GM19025 (cell line): ENCODE results near the gene BMPR1A.
A peak's percentile ranks its signal among the peaks of the same experiment; 100 is the strongest.

Experiments used
- ATAC-seq: cut with Tn5 transposase; IDR thresholded peaks from one replicate; pipeline ENCODE4 v1.9.1; 2021; ENCODE audit warnings: mild to moderate bottlenecking, low read depth, moderate library complexity; ENCODE audit not compliant: unreplicated experiment

BMPR1A gene

DNA sequence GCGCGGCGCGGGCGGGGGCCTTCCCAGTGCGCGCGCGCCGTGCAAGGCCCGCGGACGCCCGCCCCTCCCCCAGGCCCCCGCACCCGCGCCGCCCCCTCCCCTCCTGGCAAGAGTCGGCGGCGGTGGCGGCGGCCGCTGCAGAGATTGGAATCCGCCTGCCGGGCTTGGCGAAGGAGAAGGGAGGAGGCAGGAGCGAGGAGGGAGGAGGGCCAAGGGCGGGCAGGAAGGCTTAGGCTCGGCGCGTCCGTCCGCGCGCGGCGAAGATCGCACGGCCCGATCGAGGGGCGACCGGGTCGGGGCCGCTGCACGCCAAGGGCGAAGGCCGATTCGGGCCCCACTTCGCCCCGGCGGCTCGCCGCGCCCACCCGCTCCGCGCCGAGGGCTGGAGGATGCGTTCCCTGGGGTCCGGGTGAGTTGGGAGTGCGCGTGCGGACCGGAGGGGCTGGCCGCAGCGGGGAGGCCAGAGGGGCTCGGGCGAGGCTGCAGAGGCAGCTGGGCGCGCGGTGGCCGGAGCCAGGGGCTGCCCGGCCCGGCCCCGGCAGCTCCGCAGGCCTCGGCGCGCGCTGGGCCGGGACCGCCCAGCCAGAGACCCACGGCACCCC lies at the start of gene BMPR1A:
BMPR1A (plus strand) TSS at position 109 of the 602 bp plus-strand sequence. CDS start 119,400 bp downstream, outside the sequence.
- ATAC-seq: peak; percentile 41

DNA sequence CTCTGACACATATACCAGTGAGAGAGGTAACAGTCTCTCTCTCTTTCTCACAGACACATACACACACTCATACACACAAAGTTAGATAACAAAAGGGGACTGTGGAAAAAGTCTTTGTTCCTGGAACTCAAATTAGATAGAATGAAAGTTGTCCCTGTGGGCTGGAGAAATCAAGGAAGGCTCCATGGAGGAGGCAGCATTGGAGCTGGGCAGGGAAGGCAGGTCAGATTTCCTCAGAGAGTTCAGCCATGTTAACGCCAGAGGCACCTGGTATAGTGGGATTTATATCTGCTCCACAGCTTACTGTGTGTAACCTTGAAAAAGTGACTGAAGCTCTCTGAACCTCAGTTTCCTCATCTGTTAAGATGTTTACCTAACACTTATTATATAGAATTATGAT lies 49.4 kb upstream of the BMPR1A start:
- no peak for ATAC-seq

DNA sequence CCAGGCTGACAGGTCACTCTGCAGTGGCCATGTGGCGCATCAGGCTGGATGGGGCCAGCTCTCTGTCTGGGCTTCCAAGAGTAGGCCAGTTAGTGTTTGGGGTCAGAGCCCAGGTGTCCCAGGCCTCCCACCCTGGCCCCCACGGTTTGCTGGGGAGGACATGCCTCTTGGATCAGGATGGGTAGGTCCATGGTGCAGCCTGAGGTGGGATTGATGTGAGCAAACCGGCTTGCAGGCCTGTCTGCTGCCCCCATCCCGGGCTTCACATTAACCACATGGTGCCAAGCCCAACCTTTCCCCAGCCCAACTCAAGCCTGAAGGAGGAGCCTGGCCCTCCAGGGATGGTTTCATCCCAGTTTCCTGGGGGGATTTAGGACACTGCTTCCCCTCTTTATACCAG lies 48.9 kb upstream of the BMPR1A start:
- ATAC-seq: no peak

GRCh38 chr10:86708068-86708782 lies 48.2 kb upstream of the BMPR1A start:
- ATAC-seq: no peak

DNA sequence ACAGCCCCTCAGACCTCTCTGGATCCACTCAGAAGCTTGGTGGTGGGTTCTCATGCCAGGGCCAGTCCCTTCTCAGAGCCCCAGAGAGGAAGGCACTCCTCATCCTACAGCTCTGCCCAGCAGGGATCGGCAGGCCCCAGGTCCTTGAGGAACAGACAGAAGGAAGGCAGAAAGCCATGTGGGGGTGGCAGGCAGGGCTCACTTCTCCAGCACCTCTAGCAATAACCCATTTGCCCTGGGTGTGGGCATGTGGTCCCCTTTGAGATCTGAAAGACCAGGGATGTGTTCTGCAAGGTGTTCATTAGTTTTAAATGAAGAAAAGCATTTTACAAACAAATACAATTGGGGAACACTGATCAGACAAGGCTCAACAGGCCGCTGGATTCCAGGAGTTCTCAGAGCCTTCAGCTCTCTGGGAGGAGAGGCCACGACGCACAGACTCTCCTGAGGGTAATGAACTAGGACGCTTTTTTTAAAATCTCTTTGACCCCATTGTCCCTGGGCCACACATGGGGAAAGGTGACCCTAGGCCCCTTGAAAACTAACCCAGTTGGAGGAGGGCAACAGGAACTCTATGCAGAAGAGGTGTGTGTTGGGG lies 47.5 kb upstream of the BMPR1A start:
- no peak for ATAC-seq

DNA sequence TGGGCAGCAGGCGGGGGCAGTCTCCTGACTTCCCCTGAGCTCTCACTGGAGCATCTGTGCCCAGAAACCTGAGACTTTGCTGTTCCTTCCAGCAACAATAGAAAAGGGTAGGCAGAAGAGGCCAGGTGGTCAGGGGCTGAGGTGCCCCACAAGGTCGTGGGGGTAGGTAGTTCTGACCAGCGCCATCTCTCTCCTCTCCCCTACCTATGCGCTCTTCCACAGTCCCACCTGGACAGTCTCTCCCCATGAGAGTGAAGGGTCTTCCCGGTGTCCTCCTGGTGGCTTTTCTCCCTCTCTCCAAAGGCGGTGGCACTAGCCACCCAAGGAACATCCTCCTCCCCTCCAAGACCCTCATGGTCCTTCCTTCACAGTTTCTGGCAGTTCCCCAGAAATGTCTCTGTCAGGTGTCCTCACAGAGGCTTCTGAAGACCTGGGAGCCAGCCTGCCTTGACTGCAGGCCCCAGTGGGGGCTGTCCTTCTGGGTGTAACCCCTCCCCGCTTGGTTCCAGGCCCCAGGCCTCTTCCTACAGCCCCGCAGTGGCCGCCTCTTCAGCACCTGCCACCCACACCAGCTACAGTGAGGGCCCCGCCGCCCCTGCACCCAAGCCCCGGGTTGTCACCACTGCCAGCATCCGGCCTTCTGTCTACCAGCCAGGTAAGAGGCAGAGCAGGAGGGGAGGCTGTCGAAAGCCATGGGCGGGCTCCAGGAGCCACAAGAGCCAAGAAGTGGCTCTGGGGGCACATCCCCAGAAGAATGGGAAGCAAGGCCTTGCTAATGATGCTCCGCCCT lies 46.8 kb upstream of the BMPR1A start:
- ATAC-seq: no peak

GRCh38 chr10:86710987-86711512 lies 45.4 kb upstream of the BMPR1A start:
- ATAC-seq: peak; percentile 89

DNA sequence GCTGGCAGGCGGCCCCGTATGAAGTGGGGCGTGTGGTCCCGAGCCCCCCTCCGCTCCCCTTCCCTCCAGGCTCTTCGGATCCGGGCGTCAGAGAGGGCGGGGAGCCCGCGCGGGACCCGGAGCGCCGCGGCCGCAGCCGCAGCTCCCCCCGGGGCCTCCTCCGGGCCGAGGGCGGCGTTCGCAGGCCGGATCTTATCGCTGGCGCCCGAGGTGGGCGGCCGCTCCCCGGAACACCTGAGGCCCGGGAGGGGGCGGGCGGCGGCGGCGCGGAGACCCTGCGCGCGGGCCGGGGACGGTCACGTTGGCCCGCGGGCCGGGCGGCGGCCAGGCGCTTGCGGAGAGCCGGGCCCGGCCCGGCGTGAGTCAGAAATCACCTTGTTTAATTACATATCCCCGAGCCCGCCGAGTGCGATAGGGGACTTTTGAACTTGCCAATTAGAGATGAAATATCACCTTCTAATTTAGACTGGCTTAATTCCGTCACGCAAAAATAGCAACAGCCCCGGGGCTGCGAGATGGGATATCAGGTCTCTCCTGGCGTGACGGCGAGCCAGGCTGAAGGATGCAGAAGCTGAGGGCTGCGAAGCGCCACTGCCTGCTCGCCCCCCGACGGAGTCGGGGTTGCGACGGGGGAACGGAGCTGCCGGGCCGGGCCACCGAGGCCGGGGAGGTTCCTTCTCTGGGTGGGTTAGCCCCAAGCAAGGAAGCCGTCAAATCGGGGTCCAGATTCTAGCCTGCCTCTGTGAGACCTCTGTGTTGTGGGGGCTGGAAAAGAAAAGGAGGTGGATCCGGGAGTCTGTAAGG lies 44.7 kb upstream of the BMPR1A start:
- peak; percentile 47 for ATAC-seq

DNA sequence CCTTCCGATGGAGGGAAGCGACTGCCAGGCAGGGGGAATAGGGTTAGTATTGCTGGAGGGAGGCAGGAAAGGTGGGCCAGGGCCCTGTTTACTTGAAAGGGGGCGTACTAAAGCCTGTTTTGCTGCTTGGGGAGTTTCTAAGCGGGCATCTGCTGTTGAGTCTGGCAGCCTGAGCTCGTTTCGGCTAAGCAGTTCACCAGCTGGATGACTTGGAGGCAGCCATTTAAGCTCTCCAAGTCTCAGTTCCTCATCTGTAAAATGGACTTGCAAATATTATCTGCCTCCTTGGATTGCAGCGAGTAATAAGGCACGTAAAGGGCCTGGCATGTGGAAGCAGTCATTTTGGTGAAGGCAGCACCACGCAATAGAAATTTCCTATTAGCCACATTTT lies 44.1 kb upstream of the BMPR1A start:
- ATAC-seq: no peak

DNA sequence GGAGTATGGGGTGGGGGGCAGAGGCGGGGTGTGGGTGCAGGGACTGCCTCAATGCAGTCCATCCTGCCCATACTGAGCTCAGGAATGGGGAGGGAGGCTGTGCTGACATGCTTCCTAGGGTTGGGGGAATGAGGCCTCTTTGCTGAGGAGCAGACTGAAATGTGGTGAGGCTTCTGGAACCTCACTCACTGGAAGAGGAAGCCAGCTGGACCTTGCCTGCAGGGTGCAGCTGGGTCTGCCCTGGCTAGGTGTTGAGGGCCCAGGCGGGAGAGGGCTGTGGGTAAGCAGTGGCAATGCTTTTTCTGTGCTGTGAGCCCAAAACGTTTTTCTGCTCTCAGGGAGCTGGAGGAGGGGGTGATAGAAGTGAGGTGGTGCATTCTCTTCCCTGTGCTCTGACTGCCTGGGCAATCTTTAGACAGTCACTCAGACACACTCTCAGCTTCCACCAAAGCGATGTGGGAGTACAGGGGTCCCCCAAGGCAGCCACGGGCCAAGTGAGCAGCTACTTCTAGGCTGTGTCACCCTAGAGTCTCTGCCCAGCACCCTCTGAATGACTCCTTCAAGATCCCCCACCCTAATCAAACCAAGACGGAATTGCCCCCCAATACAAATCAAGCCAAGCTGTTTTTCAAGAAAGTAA lies 41.1 kb upstream of the BMPR1A start:
- no peak for ATAC-seq

GRCh38 chr10:86715836-86716235 lies 40.6 kb upstream of the BMPR1A start:
- ATAC-seq: no peak

DNA sequence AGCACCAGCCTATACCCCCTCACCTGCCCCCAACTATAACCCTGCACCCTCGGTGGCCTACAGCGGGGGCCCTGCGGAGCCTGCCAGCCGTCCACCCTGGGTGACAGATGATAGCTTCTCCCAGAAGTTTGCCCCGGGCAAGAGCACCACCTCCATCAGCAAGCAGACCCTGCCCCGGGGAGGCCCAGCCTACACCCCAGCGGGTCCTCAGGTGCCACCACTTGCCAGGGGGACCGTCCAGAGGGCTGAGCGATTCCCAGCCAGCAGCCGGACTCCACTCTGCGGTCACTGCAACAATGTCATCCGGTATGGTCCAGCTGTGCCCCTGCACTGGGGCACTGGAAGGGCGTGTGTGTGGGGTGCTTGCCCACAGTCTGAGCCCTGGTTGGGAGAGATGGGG lies 40.0 kb upstream of the BMPR1A start:
- ATAC-seq: no peak

DNA sequence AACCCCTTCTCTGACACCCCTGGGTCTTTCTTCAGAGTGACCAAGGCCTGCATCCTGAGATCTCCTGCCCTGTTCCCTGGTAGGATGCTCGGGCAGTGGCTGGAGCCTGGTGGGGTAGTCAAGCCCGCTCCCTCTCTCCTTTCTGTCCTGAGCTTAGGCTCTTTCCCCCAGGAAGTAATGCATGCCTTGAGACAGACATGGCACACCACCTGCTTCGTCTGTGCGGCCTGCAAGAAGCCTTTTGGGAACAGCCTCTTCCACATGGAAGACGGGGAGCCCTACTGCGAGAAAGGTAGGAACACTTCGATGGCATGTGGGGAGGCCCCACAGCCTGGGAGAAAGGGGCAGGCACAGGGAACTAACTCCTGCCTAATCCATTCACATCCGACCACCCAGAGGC lies 37.9 kb upstream of the BMPR1A start:
- no peak for ATAC-seq

DNA sequence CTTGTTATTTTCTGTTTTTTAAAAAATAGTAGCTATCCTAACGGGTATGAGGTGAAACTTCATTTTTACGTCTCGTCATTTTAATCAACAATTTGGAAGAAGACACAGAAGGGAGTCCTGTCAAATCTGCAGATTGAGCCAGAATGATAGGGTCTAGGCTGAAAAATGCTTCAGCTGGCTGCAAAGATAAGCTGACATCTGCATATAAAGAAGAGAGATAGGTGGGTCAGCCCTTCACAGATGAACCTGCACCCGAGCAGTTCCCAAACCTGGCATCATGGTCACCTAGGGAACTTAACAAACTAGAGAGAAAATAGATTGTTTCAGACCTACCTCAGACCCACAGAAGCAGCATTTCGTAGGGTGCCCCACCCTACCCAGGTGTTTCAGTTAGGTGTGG lies 35.2 kb upstream of the BMPR1A start:
- no peak for ATAC-seq

DNA sequence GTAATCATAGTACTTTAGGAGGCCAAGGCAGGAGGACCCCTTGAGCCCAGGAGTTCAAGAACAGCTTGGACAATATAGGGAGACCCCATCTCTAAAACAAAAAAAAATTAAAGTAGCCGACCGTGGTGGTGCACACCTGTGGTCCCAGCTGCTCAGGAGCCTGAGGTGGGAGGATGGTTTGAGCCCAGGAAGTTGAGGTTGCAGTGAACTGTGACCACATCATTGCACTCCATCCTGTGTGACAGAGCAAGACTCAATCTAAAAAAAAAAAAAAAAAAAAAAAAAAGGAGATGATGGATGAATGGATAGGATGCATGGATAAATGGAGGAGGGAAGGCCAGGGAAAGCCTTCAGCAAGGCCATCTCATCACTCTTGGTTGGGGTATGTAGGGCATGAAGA lies 33.4 kb upstream of the BMPR1A start:
- ATAC-seq: no peak

GRCh38 chr10:86724445-86724844 lies 32.0 kb upstream of the BMPR1A start:
- ATAC-seq: no peak

GRCh38 chr10:86725980-86726676 lies 30.3 kb upstream of the BMPR1A start:
- no peak for ATAC-seq

GRCh38 chr10:86726677-86726999 lies 29.8 kb upstream of the BMPR1A start:
- ATAC-seq: no peak

GRCh38 chr10:86727470-86727869 lies 28.9 kb upstream of the BMPR1A start:
- no peak for ATAC-seq
